Activated CD4-positive, alpha-beta T cell treated with anti-CD3 and anti-CD28 coated beads, Interleukin-2, amount 10 ng/mL, durations not matched to agents 24 days and 14 days (primary cell): ENCODE measurements around the gene STK25. TPM values are rescaled to one million over a fixed set of nuclear protein-coding genes. Genes with fewer than 3 reads are reported as not detected.

Experiments used
- DNase-seq: peaks from one replicate; pipeline ENCODE4 v3.0.0; 2022
- H3K27ac Mint-ChIP-seq: one replicate; pipeline ENCODE4 v1.8.0; 2022; ENCODE audit warnings: mild to moderate bottlenecking, mixed read lengths
- H3K27me3 Mint-ChIP-seq: one replicate; pipeline ENCODE4 v1.8.0; 2022; ENCODE audit warnings: mixed read lengths
- H3K36me3 Mint-ChIP-seq: one replicate; pipeline ENCODE4 v1.8.0; 2022; ENCODE audit warnings: low read depth, mild to moderate bottlenecking, mixed read lengths
- H3K4me1 Mint-ChIP-seq: one replicate; pipeline ENCODE4 v1.8.0; 2021; ENCODE audit warnings: mixed read lengths
- H3K4me3 Mint-ChIP-seq: one replicate; pipeline ENCODE4 v1.8.0; 2022; ENCODE audit warnings: mild to moderate bottlenecking, moderate library complexity, mixed read lengths
- H3K9me3 Mint-ChIP-seq: one replicate; pipeline ENCODE4 v1.8.0; 2021; ENCODE audit warnings: mixed read lengths
- intact Hi-C: fragments of 100-400 bp; cut with micrococcal nuclease; formaldehyde crosslinking; loops from one replicate; pipeline ENCODE4 v1.15.1; 2023
- total RNA-seq: library from RNA; stranded (reverse); gene quantifications from 2 replicates; pipeline ENCODE4 v1.2.3, GENCODE V29; 2022

STK25 gene
- 121 and 145 TPM in 2 replicates for total RNA-seq

DNA sequence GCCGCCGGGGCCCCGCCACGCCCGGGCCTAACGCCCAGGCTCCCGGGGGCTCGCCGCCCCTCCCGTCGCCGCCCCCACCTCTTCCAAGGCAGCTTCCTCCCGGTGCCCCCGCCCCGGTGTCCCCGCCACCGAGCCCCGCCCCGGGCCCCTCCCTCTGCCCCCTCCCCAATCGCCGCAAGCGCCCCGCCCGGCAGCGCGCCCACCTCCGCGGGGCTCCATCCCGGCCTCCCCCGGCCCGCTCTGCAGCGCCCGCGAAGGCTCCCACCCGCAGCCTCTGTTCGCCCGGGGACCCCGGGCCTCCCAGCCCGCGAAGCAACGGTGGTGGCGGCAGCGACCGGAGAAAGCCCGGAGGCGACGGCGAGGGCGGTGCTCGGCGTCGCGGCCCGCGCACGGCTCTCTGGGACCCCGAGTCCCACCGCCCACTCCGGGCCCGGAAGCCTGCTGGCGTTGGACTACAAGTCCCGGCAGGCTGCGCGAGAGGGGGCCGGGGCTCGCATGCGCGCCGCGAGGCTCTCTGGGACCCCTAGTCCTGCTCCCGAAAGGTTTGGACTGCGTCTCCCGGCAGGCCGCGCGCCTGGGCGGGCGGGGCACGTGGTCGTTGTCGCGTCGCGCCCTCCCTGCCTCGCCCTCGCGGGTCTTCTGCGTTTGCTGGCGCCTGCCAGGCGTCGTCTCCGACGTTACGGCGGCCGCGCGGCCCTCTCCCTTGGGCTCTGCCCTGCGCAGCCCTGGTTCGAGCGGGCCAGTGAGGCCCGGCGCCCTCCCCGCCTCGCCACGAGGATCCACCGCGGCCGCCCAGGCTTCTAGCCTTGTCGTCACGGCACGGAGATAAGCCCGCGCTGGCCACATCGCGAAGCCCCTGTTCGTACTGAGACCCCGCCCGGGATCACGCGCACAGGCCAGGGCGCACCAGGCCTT lies at the start of gene STK25:
Gene STK25, minus strand, starts transcription at position 345 of the 915 bp plus-strand sequence. CDS start 549 bp downstream, outside the sequence.
- Mint-ChIP-seq H3K27ac (peak within 1 kb of the TSS; percentile 72), H3K9me3 (no peaks in the 10 kb centered on the region), H3K27me3 (peaks cover 7% of the 10 kb centered on the region), H3K4me1 (peaks cover 13% of the 10 kb centered on the region), H3K36me3 (peaks cover 1% of the 10 kb centered on the region), H3K4me3 (peak within 1 kb of the TSS; percentile 87)
- intact Hi-C loops: loop anchor here (1.0 to 10.0 kb wide), 9 partner anchors 33 to 948 kb away; partner anchors contain the start of genes ATG4B, CAPN10, DUSP28 and FARP2
- peak; percentile 99 for DNase-seq

DNA sequence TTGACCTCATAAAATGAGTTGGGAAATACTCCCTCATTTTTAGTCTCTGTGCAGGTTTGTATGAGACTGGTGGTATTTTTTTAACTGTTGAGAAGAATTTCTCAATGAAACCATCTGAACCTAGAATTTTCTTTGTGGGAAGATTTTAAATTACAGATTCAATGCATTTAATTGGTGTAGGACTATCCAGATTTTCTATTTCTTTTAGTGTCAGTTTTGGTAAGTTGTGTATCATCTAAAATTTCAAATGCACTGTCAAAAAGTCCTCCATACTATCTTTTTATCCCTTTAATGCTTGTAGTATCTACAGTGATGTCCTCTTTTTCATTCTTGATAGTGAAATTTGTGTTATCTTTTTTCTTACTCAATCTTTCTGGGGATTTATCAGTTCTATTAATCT lies 48.4 kb upstream of the STK25 start:
- peaks cover 44% of the 10 kb centered on the region for H3K27me3 Mint-ChIP-seq
- intact Hi-C loops: no loop called here
- no peak for DNase-seq
- peaks cover 9% of the 10 kb centered on the region for H3K4me1 Mint-ChIP-seq
- H3K9me3 Mint-ChIP-seq: no peaks in the 10 kb centered on the region
- no peak overlapping the region for H3K4me3 Mint-ChIP-seq
- H3K27ac Mint-ChIP-seq: no peak overlapping the region
- H3K36me3 Mint-ChIP-seq: no peaks in the 10 kb centered on the region

DNA sequence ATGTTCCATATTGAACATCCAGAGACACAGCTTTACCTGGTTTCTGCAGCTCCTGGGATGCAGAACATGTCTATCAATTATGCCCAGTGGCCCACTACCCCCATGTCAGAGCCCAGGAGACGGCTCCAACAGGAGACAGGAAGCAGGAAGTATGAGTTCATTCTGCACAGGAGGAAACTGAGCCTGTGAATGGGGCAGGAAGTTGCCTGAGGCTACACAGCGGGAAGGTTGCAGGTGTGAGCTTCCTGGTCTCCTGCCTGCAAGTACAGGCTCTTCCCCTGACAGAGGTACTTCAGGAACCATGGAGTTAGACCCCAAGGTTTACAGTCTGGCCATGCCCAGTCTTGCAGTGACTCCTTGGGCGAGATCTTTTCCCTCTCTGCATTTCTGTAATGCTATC lies 47.3 kb upstream of the STK25 start:
- Mint-ChIP-seq H3K36me3 (no peaks in the 10 kb centered on the region), H3K4me1 (peaks cover 9% of the 10 kb centered on the region), H3K4me3 (no peak overlapping the region), H3K9me3 (no peaks in the 10 kb centered on the region), H3K27me3 (peaks cover 44% of the 10 kb centered on the region), H3K27ac (no peak overlapping the region)
- intact Hi-C loops: no loop called here
- DNase-seq: no peak

DNA sequence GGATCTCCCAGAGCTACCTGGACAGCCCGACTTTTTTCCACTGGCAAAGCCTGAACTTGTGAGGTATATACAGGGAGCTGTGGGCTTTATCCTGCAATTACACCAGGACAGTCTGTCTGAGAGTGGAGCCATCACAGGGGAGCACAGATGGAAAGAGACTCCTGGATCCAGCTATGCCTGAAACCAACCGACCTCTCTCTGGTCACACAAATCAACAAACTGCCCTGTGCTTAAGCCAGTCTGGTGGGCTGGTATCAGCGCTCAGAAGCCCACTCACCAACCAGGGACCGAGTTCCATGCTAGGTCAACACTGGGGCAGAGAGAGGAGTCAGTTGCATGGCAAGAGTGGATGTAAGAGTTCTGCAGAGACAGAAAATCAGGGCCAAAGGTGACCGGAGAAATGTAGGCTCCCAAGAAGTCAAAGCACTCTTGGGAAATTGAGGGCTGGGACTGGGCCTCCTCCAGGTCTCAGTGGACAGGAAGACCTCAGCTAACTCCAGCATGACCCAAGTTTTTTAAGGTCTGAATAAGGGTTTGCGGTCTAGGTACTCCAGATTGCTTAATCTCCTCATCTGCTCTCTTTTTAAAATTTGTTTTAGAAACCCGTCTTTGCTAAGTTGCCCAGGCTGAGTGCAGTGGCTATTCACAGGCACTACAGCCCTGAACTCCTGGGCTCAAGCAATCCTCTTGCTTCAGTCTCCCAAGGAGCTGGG lies 46.4 kb upstream of the STK25 start:
- DNase-seq: no peak
- H3K36me3 Mint-ChIP-seq: no peaks in the 10 kb centered on the region
- H3K9me3 Mint-ChIP-seq: no peaks in the 10 kb centered on the region
- H3K27ac Mint-ChIP-seq: no peak overlapping the region
- H3K27me3 Mint-ChIP-seq: peaks cover 36% of the 10 kb centered on the region
- H3K4me1 Mint-ChIP-seq: peaks cover 9% of the 10 kb centered on the region
- intact Hi-C loops: no loop called here
- no peak overlapping the region for H3K4me3 Mint-ChIP-seq

DNA sequence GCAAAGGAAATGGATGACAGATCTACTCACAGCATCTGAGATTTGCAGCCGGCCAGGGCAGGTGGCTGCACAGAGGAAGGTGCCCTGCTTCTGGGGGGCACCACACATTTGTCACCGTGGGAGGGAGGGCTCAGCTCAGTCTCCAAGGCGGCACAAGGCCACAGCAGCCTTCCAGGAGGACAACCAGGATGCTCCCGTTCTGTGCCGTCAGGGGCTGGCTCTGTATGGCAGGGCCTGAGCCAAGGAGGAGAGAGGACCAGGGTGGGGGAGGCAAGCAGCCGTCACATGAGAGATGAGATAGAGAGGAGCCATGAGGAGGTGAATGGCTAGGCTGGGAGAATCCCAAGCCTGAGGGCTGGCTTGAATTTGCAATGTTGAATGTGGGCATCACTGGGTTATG lies 45.6 kb upstream of the STK25 start:
- intact Hi-C loops: no loop called here
- H3K27me3 Mint-ChIP-seq: peaks cover 41% of the 10 kb centered on the region

DNA sequence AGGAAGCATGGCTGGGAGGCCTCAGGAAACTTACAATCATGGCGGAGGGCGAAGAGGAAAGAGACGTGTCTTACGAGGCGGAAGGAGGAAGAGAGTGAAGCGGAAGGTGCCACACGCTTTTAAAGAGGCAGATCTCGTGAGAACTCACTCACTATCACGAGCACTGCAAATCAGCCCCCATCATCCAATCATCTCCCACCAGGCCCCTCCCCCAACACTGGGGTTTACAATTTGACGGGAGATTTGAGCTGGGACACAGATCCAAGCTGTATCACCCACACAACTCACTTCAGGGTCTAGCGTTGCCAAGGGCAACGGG lies 45.1 kb upstream of the STK25 start:
- H3K36me3 Mint-ChIP-seq: no peaks in the 10 kb centered on the region
- DNase-seq: no peak
- H3K9me3 Mint-ChIP-seq: no peaks in the 10 kb centered on the region
- H3K27ac Mint-ChIP-seq: no peak overlapping the region
- H3K4me1 Mint-ChIP-seq: peaks cover 9% of the 10 kb centered on the region
- intact Hi-C loops: no loop called here
- peaks cover 41% of the 10 kb centered on the region for H3K27me3 Mint-ChIP-seq
- H3K4me3 Mint-ChIP-seq: no peak overlapping the region

More for the DNA sequence above, 45.6 kb upstream of the STK25 start:
- no peak for DNase-seq
- Mint-ChIP-seq H3K4me3 (no peak overlapping the region), H3K36me3 (no peaks in the 10 kb centered on the region), H3K4me1 (peaks cover 9% of the 10 kb centered on the region), H3K27ac (no peak overlapping the region), H3K9me3 (no peaks in the 10 kb centered on the region)

DNA sequence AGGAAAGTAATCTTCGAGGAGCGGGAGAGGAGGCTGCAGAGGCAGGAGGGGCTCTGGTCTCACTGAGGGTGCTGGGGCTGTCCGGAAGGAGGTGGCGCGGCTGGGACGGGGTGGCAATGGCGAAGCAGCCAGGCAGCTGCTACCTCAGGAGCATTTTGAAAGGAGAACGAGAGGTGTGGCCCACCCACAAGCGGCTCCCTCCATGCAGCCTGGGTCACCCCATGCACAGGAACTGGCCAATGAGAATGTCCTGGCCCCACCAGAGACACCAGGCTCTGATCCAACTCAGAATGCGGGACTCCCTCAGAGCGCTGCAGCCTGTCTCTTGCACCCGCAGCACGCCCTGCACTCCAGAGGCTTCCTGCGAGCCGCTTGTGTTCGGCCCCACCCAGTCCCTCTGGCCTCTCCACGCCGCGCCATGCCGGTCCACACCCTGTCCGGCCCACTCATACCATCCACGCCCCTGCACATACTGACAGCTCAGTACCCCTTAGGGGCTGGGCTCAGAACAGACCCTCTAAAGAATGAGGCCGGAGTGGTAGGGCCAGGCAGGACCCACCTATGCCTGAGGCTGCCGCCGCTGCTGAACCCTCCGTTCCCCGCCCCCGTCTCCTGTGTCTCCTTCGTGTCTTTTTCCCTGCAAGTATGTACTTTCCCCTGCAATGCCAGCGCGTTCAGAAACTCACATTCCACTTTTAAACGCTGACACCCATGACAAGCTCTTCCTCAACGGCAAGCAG lies 43.8 kb upstream of the STK25 start:
- DNase-seq: no peak
- no peak overlapping the region for H3K4me3 Mint-ChIP-seq
- intact Hi-C loops: no loop called here
- H3K27me3 Mint-ChIP-seq: peaks cover 28% of the 10 kb centered on the region
- no peak overlapping the region for H3K27ac Mint-ChIP-seq
- no peaks in the 10 kb centered on the region for H3K36me3 Mint-ChIP-seq
- H3K4me1 Mint-ChIP-seq: peaks cover 6% of the 10 kb centered on the region
- no peaks in the 10 kb centered on the region for H3K9me3 Mint-ChIP-seq

DNA sequence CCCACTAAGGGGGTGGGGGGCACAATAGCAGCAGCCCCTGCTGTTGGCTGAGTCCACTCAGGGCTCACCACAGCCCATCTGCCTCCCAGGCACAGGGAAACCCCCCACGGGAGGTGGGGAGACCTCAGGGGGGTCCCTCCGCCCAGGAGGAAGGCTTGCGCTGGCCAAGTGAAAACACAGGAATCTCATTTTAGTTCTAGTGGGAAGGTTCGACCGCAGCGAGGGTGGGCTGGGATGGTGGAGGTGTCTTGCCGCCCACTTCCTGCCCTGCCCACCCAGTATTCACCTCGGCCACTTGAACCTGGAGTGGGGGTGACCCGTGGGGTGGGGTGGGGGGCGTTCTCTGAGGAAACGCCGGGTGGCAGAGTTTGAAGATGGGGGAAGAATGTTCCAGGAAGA lies 43.2 kb upstream of the STK25 start:
- H3K27ac Mint-ChIP-seq: no peak overlapping the region
- intact Hi-C loops: no loop called here
- no peaks in the 10 kb centered on the region for H3K9me3 Mint-ChIP-seq
- H3K4me3 Mint-ChIP-seq: no peak overlapping the region
- H3K36me3 Mint-ChIP-seq: no peaks in the 10 kb centered on the region
- H3K27me3 Mint-ChIP-seq: peaks cover 22% of the 10 kb centered on the region
- peaks cover 6% of the 10 kb centered on the region for H3K4me1 Mint-ChIP-seq
- no peak for DNase-seq

DNA sequence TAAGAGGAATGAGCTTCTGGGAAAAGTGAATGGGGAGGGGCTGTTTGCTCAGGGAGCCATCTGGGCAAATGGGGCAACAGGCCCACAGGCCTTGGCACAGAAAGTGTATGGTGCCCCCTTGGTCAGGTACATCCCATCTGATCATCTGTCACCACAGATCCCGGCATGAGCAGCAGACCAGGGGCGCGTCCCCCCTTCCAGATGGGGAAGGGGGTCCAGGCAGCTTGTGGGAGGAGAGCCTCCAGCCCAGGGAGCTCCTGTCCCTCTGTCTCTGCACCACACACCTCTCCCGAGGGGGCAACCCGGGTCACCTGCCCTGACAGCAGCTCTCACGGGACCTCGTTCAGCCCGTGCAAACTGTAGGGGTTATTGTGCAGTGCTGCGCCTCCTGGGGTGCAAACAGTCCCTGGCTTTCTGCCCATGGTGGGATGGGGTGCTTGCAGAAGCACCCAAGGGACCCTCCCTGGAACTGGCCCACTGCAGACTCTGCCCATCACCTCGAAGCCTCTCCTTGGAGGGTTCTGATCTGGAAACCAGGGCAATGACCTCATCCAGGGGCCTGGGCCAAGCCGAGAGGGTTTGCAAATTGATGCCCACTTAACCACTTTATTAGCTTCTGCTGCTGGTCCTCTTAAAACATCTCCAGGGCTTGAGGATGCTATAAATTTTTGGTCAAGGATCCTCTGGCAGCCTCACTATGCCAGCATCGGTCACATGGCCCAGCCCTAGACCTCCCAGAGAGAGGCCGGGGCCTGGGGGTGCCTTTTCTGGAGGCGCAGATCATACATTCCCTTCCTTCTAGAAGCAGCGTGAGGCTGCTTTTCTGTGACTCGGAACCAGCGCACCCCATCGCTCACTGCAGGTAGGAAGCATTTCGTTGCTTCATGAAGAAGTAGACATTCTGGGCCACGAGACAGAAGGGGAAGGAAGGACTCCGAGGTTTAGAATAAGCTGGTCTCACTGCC lies 42.5 kb upstream of the STK25 start:
- no peak for DNase-seq
- Mint-ChIP-seq H3K4me1 (peaks cover 6% of the 10 kb centered on the region), H3K27me3 (peaks cover 18% of the 10 kb centered on the region), H3K9me3 (no peaks in the 10 kb centered on the region), H3K36me3 (no peaks in the 10 kb centered on the region), H3K27ac (no peak overlapping the region), H3K4me3 (no peak overlapping the region)
- intact Hi-C loops: no loop called here

DNA sequence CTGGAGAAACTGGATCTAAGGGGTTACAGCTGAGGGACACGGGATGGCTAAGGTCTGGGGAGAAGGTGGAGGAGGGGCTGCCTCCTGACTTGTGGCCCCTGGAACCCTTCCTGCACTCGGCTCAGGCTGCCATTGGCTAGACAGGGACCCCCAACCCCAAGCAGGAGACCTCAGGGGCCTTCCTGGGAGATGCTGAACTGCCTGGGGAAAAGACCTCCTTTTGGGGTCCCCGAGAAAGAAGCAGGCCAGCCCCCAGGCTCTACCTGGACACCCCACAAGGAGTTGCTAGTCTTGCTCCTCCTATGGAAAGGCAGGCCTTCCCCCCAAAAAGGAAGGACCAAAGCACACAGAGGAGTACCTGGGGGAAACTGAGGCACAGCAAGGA lies 40.1 kb upstream of the STK25 start:
- no peak overlapping the region for H3K4me3 Mint-ChIP-seq
- no peak overlapping the region for H3K27ac Mint-ChIP-seq
- no peaks in the 10 kb centered on the region for H3K9me3 Mint-ChIP-seq
- intact Hi-C loops: no loop called here
- H3K4me1 Mint-ChIP-seq: no peaks in the 10 kb centered on the region
- no peak for DNase-seq
- no peaks in the 10 kb centered on the region for H3K36me3 Mint-ChIP-seq
- H3K27me3 Mint-ChIP-seq: peaks cover 9% of the 10 kb centered on the region

DNA sequence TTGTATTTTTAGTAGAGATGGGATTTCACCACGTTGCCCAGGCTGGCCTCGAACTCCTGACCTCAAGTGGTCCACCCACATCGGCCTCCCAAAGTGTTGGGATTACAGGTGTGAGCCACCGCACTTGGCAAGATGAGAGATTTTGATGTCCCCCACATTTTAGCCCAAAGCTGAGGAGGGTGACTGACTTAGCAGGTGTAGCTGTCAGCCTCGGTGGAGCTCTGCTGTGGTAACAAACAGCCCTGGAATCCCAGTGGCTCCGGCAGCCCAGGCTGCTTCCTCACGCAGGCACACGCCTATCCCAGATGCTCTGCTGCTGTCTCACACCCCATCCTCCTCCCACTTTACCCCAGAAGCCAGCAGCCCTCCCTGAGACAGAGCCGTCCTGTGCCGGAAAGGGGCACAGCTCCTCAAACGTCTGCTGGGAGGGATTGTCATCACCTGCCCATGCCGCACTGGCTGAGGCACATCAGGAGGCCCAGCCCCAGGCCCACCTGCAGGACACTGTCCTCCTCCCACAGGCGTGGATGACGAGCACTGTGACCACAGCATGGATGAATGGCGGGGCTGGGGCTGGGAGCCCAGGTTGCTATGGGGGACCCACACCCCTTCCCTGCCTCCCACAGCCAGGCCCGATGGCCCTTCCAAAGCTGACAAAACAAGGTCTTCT lies 39.5 kb upstream of the STK25 start:
- no peaks in the 10 kb centered on the region for H3K4me1 Mint-ChIP-seq
- H3K27ac Mint-ChIP-seq: no peak overlapping the region
- H3K36me3 Mint-ChIP-seq: no peaks in the 10 kb centered on the region
- no peaks in the 10 kb centered on the region for H3K9me3 Mint-ChIP-seq
- no peak overlapping the region for H3K4me3 Mint-ChIP-seq
- intact Hi-C loops: no loop called here
- H3K27me3 Mint-ChIP-seq: peaks cover 13% of the 10 kb centered on the region
- no peak for DNase-seq

DNA sequence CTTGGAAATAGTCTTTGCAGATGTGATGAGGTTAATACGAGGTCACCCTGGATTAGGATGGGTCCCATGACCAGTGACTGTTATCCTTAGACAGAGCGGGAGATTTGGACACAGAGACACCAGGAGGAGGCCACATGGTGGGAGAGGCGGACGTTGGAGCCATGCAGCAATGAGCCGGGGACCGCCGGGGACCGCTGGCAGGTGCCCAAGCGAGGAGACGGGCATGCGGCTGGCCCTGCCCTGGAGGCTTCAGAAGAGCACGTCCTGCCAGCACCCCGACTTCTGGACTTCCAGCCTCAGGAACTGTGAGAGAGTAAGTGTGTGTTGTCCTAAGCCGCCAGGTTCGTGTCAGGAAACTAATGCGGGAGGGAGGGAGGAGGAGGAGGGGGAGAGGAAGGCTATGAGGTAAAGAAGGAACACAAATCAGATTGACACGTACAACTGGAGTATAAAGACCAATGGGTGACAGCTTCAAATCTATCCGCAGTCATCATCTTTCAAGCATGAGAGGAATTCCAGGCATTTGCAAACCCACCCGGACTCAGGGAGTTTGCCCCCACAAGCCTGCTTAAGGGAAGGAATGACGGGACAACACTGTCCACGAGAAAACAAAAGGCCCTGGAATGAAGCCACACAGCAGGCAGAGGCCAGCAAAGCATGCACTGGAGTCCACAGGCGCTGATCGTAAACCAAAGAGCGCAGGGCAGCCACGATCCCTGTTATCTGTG lies 38.6 kb upstream of the STK25 start:
- Mint-ChIP-seq H3K27me3 (peaks cover 15% of the 10 kb centered on the region), H3K9me3 (no peaks in the 10 kb centered on the region), H3K4me1 (no peaks in the 10 kb centered on the region), H3K36me3 (no peaks in the 10 kb centered on the region), H3K4me3 (no peak overlapping the region), H3K27ac (no peak overlapping the region)
- intact Hi-C loops: no loop called here
- DNase-seq: no peak
